Activated naive CD4-positive, alpha-beta T cell treated with Interleukin-2 at 50 U/mL for 16 hours (primary cell): Measurements from ENCODE around the gene ITPK1.

Experiments used
- DNase-seq: peaks from one replicate; pipeline ENCODE4 v3.0.0-alpha.2; 2020

ITPK1 gene

DNA sequence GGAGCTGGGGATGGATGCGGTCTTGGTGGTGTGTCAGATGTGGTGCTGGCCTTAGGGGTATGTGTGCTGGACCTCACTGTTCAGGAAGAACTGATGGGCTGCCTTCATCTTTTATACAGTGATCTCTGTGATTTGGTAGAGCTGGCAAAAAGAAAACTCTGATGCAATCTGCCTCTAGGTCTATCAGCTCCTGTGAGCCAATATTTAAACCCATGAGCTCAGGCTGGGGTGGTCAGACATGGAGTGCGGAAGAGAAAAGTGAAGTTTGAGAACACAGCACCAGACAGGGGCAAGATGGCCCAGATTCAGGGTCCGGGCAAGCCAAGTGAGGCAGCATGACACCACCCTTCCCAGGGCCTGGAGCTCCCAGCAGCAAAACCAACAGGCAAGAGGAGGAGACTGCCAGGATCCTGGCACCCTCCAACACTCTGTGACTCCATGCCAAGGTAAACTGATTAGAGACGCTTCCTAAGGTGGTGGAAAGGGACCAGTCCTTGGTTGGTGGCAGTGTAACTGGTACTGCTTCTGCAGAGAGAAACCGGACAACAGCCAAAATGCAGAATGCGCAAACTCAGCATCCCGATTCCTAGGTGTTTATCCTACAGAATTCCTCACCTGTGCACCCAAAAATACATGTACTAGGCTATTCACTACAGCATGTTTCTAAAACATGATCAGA, 110.5 kb downstream of the ITPK1 start:
- DNase-seq: no peak

DNA sequence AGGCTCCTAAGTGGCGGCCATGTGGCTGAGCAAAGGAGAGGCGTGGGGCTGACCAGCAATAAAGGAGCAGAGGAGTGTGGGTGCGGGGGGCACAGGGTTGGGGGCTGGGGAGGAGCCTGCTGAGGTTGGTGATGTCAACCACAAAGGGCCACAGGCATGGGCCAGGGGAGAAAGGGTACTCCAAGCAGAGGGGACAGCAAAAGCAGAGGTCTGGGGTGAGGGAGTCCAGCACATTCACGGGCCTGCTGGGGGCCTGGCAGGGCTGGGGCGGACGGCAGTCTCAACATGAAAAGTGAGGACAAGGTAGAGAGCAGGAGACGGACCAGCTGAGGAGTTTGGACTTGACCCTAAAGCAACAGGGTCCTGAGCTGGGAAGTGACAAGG, 111.0 kb downstream of the ITPK1 start:
- no peak for DNase-seq

- DNase-seq: no peak
These were observed 111.6 kb downstream of the ITPK1 start for GRCh38 chr14:93003945-93004698.

DNA sequence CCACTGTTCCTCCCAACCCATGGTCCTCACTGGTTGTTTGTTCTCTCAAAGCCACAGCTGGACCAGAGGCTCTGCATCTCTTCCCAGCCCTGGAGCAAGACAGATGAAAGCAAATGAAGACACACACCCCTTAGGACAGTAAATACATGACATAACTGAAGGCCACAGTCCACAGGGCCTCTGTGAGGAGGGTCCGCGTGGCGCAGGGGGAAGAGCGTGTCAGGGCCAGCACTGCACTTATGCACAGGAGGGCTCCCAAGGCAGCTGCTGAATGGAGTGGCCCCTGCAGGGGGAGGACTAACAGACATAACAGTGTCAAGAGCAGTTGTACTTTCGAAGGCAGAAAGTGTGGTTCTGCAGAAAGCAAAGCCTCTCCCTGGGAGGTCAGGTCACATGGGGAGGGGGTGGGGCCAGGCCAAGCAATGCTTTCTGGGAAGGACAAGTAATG, 112.8 kb downstream of the ITPK1 start:
- DNase-seq: no peak

DNA sequence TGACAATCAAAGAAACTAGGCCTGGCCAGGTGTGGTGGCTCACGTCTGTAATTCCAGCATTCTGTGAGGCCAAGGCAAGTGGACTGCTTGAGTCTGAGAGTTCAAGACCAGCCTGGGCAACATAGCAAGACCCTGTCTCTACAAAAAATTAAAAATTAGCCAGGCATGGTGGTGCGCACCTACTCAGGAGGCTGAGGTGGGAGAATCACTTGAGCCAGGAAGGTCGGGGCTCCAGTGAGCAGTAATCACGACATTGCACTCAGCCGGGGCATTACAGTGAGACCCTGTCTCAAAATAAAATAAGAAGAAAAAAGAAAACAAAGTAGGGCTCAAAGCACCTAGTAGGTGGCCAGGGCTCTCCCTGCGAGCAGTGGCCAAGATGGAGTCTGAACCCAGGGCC, 113.7 kb downstream of the ITPK1 start:
- no peak for DNase-seq

DNA sequence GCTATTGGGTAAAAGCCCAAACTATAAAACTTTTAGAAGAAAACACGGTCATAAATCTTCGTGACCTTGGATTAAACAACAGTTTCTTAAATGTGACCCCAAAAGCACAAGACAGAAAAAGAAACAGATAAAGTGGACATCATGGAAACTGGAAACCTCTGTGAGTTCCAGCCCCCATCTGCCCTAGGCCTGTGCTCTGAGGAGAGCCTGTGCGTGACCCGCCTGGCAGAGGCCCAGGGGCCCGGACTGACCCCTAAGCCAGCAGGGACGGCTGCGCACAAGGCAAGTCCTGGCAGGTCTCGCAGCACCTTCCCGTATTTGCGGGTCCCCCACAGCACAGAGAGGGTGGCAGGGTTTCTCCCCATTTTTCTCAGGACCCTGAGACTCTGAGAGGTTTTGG, 116.8 kb downstream of the ITPK1 start:
- no peak for DNase-seq

GRCh38 chr14:92997343-92998061, 118.2 kb downstream of the ITPK1 start:
- no peak for DNase-seq

DNA sequence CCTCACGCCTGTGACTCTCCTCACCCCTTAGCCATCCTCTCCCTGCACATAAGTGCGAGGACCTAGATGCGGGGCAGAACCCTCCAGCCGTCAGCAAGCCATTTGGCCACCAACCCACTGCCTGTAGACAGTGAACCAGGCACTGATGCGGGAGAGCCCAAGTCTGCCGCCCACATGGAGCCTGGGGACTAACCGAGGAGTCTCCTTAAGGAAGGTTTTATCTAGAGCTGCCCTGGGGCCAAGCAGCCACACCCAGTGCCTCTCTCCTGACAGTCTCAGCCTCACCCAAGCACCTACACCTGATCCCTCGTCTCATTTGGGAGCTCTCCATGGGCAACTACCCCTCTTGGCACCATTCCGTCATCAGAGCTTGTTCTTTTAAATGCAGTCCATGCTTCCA, 120.1 kb downstream of the ITPK1 start:
- no peak for DNase-seq

- DNase-seq: no peak
These were observed 120.8 kb downstream of the ITPK1 start for GRCh38 chr14:92994942-92995341.

- no peak for DNase-seq
These were observed 121.5 kb downstream of the ITPK1 start for GRCh38 chr14:92994131-92994676.

DNA sequence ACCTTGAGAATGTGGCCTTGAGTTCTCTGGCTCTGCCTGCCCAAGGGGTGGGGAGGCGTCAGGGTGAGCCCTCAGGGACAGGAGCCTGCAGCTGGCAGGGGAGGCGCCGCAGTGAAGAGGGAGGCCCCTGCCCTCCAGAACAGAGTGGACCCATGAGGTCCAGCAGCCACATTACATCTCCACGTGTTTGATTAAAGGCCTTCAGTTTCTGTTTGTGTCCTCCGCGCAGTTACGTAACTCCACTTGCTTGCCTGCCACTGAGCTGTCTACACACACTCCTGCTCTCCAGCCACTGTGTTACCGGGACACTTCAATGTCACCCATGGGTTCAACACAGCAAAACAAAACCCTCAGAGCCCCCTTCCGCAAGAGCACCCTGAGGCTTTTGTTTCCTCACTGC, 122.4 kb downstream of the ITPK1 start:
- DNase-seq: no peak

GRCh38 chr14:92991536-92991935, 124.2 kb downstream of the ITPK1 start:
- DNase-seq: no peak

DNA sequence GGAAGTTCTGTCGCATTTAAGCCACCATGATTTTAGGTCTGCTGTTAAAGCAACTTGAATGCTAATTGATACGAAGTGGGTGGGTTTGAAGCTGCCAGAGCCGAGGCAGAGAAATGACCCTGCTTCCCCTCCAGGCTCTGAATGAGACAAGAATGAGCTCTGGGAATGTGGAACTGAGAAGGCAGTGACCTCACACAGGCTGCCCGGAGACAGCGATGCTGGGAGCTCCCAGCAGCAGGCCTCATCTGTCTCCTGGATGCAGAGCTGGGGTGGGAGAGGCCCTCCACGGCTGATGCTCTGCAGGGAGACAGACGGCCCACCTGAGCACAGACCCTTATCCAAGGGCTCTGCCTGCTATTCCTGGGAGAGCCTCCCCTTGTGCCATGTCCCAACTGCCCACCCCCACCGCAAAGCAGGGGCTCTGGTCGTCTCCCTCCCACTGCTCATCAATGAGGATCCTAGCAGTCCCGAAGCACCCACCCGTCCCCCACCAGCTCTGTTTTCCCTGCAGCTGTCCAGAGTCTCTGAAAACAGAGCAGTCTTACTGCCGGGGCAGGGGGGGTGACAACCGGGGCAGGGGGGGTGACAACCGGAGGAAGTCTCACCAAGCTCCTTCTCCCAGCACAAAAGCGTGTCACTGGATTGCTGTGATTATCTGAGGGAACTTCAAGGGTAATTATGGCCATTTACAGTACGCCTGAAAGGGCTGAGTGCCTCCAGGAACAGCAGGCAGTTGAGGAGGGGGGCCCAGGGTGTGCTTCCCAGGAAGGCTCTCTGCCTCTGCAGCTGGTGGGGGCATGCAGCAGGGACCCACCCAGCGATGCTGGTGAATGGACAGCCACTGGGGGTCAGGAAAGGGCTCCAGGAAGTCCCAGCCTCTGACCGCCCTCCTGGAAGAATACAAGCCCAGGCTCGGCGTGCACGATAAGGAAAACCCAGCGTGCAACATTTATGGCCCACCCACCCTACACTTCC, 125.0 kb downstream of the ITPK1 start:
- no peak for DNase-seq

GRCh38 chr14:92988786-92989755, 126.7 kb downstream of the ITPK1 start:
- DNase-seq: no peak

- DNase-seq: no peak
These were observed 127.8 kb downstream of the ITPK1 start for GRCh38 chr14:92987713-92988510.

- DNase-seq: no peak
These were observed 128.6 kb downstream of the ITPK1 start for GRCh38 chr14:92987148-92987570.

DNA sequence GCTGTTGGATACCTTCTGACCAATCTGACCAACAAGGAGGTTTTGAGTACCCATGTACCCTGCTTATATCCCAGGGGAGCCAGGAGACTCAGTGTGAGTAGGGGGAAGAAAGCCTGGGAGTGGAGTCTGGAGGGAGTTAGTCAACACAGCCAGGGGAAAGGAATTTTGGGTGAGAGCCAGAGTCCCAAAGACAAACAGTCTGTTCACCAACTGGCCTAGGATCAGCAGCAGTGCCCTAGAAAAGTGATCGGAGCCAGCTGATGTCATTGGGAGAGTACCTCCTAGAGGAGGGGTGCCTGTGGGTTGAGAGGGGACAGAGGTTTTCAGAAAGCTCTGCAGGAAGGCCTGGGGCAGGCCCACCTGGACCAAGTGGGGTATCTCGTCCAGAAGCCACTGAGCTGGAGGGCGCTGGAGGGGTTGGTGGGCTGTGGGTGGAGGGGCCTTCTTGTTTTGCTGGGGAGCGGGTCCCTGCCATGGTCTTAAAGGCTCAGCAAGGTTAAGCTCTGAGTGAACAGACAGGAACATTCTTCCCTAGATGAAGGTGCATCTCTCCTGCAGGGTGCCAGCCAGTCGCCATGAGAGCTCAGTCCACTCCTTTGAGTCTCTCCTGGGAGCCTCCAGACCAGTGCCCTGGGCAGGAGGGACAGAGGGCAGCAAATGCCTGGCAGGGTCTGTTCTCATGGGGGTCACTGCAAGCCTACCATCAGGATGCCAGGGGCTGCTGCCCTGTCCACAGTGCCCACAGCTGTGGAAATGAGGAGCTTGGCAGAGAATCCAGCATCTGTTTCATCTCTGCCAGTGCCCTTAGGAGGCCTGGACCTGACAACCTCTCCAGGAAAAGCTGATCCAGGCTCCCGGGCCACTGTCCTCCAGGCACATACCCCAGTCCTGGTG, 129.2 kb downstream of the ITPK1 start:
- no peak for DNase-seq

- DNase-seq: no peak
These were observed 130.2 kb downstream of the ITPK1 start for GRCh38 chr14:92985521-92985920.

GRCh38 chr14:92984896-92985295, 130.8 kb downstream of the ITPK1 start:
- no peak for DNase-seq
